HG03378 (cell line): Measurements from ENCODE around the gene MAPK8IP1.

Experiments used
- ATAC-seq: cut with Tn5 transposase; IDR thresholded peaks from one replicate; pipeline ENCODE4 v1.9.1; 2021; ENCODE audit warnings: mild to moderate bottlenecking, moderate library complexity; ENCODE audit not compliant: unreplicated experiment

Gene MAPK8IP1

DNA sequence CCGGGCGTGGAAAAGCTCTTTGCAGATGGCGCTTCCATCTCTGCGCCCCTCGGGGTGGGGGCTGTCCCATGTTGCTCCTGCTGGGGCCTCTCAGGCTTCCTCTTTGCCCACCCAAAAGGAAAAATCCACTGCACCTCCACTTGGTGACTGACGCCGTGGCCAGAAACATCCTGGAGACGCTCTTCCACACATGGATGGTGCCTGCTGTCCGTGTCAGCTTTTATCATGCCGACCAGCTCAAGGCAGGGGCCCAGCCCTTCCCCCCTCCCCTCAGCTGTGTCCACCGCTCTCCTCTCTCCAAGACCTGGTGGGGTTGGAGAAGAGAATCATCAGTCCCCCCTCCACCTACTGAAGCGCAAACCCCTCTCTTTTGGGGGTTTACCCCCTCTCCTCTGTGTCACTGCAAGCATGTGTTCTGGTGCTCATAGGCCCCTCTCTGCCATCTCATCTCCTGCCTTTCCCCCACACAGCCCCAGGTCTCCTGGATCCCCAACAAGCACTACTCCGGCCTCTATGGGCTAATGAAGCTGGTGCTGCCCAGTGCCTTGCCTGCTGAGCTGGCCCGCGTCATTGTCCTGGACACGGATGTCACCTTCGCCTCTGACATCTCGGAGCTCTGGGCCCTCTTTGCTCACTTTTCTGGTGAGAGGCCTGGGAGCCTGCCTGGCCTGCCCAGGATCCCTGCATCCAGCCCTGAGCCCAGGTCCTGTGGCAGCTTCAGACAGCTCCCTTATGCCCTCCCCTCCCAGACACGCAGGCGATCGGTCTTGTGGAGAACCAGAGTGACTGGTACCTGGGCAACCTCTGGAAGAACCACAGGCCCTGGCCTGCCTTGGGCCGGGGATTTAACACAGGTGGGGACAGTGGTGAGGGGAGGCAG is 38.8 kb downstream of the MAPK8IP1 start:
- no peak for ATAC-seq

GRCh38 chr11:45924927-45925326 is 39.5 kb downstream of the MAPK8IP1 start:
- no peak for ATAC-seq

DNA sequence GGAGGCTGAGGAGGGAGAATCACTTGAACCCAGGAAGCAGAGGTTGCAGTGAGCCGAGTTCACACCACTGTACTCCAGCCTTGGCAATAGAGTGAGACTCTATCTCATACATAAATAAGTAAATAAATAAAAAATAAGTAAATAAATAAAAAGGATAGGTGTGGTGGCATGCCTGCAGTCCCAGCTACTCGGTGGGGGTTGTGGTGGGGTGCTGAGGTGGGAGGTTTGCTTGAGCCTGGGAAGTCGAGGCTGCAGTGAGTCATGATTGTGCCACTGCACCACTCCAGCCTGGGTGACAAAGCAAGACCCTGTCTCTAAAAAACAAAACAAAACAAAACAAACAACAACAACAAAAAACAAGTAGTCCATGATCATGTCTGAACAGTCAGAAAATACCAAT is 40.1 kb downstream of the MAPK8IP1 start:
- no peak for ATAC-seq

GRCh38 chr11:45926001-45926401 is 40.5 kb downstream of the MAPK8IP1 start:
- no peak for ATAC-seq

- no peak for ATAC-seq
Measured at GRCh38 chr11:45926536-45927331, 41.3 kb downstream of the MAPK8IP1 start.

GRCh38 chr11:45927332-45927683 is 41.9 kb downstream of the MAPK8IP1 start:
- ATAC-seq, result no peak

DNA sequence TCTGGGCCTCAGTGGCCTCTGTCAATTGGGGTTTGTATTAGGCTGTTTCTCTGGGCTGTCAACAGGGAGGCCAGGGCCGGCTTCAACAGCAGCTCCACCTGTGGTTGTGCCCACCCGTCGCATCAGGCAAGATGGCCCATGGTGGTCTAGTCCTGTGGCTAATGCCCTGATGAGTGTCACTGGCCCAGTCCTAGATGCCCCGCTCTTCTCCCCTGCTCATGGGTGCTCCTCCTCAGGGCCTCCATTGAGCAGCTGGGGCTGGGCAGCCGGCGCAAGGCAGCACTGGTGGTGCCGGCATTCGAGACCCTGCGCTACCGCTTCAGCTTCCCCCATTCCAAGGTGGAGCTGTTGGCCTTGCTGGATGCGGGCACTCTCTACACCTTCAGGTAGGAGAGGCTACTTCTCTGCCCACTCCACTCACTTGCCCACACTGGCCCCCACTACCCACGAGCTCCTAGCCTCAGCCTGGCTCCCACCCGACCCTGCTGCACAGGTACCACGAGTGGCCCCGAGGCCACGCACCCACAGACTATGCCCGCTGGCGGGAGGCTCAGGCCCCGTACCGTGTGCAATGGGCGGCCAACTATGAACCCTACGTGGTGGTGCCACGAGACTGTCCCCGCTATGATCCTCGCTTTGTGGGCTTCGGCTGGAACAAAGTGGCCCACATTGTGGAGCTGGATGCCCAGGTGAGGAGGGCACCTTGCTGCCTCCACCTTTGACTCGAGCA is 42.4 kb downstream of the MAPK8IP1 start:
- no peak for ATAC-seq

DNA sequence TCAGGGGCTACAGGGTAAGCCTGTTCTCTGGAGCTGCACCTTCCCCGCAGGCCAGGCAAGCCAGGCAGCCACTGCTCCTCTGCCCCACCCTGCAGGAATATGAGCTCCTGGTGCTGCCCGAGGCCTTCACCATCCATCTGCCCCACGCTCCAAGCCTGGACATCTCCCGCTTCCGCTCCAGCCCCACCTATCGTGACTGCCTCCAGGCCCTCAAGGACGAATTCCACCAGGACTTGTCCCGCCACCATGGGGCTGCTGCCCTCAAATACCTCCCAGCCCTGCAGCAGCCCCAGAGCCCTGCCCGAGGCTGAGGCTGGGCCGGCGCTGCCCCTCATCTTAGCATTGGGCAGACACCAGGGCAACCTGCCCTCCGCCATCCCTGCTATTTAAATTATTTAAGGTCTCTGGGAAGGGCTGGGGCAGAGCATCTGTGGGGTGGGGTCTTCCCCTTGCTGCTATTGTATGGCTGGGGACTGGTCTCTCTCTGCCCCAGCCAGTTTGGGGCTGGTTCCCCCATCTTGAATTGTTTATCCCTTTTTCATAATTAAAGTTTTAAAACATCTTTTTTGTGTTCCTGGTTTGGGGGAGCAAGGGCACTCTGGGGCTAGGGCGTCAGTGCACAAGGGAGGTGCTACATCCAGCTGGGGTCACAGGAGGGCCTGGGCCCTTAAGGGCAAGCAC is 43.2 kb downstream of the MAPK8IP1 start:
- no peak for ATAC-seq

DNA sequence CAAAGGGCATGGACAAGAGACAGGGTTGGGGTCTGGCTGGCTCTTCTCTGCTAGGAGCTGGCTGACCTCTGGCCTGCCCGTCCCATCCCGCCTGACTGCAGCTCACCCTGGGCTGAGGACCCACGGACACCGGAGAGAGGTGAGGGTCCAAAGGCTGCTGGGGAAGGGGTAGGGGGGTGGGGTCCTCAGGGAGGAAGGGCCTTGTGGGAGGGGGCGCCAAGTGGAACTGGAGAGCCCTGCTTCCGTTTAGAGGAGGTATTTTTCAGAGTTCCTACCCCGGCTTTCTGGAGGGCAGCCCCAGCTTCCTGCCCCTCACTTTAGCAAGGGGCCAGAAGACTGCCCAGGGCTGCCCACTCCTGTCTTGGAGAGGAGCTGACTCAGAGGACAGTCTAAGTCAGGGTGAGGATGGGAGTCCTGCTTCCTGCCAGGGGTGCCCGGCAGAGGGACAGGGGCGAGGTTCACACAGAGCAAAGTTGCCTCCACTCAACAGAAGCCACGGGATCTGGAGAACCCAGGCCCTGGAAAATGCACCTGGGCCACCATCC is 44.1 kb downstream of the MAPK8IP1 start:
- ATAC-seq, result no peak

DNA sequence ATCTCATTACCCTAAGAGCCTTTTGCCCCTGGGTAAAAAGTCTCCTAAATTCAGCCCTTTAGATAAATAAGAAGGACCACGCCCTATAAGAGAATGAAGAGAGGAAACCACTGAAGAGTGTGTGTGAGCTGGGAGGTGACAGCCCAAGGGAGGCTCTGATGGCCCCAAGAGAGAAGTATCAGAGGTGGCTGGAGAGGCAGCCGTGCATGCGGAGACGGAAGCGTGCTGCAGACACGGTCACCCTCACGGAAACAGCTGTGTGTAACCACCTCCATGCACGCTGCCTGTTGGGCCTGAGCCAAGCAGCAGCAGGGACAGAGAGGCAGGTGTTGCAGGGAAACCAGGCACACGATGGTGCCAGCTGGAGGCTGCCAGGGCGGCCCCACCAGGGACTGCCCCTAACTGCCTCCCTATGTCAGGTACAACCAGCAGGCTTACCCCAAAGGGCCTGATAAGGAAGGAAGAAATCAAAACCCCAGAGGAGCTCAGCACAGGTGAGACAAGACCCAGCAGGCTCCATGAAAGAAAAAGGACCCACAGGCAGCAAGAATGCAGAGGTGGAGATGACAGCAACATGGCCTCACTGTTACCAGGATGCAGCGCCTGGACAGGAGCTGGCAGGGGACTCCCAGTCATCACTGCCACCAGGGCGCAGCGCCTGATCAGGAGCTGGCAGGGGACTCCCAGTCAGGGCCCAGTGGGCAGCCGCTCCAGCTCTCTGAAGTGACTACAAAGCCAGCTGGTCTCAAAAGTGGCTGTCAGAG is 44.8 kb downstream of the MAPK8IP1 start:
- ATAC-seq, result peak; percentile 94

DNA sequence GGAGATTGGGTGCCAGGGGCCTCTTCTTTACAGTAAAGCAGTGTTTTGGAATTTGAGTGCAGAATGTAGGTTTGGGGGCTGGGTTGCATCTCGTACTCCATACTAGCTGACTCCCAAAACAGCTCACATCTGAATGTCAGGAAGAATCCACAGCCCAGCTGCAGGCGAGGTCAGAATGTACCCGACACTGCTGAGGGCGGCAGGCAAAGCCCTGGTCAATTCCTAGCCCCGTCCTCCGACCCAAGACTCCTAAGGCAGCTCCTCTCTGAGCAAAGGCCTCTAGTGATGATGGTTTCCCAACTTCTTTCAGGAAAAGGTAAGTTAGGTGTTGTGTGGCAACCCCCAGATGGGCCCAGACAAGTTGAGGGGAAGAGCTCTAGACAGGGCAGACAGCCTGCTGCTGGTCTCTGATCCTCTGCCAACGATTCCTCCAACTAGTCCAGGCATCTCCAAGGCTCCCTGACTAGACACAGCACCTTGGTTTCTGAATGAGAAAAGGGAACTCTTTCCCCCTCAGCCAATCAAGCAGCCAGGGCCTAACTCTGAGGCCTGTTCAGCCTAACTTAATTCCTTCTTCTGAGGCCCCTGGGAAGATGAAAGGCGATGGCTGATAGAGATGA is 45.6 kb downstream of the MAPK8IP1 start:
- ATAC-seq, result no peak

DNA sequence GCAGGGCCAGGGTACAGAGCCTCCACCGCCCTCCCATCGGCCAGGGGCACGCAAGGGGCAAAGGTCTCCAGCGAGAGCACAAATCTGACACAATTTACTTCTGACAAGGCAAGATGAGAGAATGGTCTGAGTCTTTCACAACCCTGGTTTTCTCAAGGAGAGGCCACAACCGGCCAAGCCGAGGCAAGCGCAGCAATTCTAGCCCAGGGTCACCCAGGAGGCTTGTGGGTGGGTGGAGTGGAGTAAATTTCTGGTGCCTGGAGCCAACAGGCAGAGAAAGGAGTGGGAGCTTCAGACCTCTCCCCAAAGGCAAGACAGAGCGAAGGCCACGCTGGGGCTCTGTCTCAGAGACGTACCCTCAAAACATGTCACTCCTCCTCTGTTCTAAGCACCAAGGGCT is 46.3 kb downstream of the MAPK8IP1 start:
- no peak for ATAC-seq

- no peak for ATAC-seq
Measured at GRCh38 chr11:45932217-45932616, 46.8 kb downstream of the MAPK8IP1 start.

GRCh38 chr11:45933131-45933831 is 47.8 kb downstream of the MAPK8IP1 start:
- no peak for ATAC-seq

DNA sequence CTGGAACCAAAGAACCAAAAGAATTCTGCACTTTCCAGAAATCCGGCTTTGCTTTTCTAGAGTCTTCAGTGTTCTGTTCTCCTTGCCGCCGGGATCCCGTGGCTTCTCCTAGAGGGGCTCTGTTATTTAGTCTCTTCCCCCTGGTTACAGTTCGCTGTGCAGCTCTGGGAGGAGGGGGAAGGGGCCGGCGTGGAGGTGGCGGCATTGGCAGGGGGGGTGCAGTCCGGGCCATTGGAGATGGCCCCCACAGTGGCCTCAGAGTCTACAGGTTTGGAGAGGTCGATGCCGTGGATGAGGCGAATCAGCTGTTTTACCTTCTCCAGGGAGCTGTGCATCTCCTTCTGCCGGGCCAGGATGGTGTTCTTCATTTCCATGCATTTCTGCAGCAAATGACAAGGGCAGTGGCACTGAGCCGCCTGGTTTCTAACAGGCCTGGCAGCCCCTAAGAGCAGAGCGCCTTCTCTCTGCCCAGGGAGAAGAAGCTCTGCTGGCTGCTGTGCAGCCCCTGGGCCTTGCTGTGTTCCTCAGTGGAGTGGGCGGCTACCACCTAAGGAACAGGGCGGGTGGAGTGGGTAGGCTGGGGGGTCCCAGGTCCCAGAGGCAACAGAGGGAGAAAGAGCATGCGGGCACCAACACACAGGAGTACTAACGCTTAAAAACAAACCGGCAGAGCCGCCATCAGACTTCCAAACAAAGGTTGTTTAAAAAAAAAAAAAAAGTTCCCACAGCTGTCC is 48.6 kb downstream of the MAPK8IP1 start:
- no peak for ATAC-seq

DNA sequence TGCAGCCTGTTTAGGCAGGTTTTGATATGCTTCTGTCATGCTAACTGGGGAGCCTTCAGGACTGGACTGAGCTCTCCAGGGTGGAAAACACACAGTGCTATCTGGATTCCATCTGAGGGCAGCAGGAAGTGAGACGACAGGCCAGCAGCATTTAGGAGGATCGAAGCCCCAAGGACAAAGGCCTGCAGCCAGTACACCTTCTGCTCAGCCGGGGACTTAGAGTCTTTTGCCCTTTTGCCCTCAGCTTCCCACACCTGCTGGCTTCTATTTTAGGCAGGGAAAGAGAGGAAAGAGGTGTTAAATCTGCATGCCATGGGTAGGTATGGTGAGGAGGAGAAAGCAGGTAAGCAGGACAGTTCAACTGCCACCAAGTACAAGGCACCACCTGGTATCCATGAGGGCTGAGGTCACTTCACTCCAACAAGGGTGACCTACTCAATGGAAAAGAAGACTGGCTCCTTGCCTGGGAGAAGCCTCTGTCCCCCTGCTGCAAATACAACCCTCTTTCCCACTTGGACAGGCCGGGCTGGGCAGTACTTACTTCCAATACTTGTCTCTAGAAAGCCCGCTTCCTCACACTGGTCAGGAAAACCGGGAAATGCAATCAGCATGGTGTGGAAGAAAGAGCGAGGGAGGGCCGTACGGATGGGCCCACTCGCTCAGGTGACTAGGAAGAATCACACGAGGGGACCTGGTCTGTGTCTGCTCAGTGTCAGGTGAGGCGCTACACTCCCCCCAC is 49.3 kb downstream of the MAPK8IP1 start:
- no peak for ATAC-seq

GRCh38 chr11:45935349-45936064 is 50.1 kb downstream of the MAPK8IP1 start:
- no peak for ATAC-seq
